HCT116 (cell line): ENCODE results near the gene SLC2A1. TPM values are rescaled to one million over a fixed set of nuclear protein-coding genes. Genes with fewer than 3 reads are reported as not detected.

ENCODE experiments used
- ATAC-seq: fragments of 200-7000 bp; cut with Tn5 transposase; 2 replicates; pipeline ENCODE4 v1.9.1; 2020; ENCODE audit warnings: mild to moderate bottlenecking, moderate library complexity
- BruUV-seq: library from RNA; stranded (reverse); fragments of 400-500 nt; replicated peaks from 2 replicates; lab custom pipeline; 2021; lab: Mats Ljungman, UMichigan
- CTCF ChIA-PET: fragments of 300-600 bp; sonication (Branson Sonifier 250); formaldehyde crosslinking; loops from one replicate; lab custom pipeline; 2021; ENCODE audit warnings: antibody characterized with exemption; lab: Charles Lee
- POLR2A ChIA-PET: fragments of 300-600, 350-600 bp; sonication (Branson Sonifier 250); formaldehyde crosslinking; loops from one replicate; lab custom pipeline; 2021; ENCODE audit warnings: antibody characterized with exemption; lab: Charles Lee
- RAD21 ChIA-PET, 2 experiments: fragments of 300-600 bp; sonication (Branson Sonifier 250); formaldehyde crosslinking; loops; one replicate each; lab custom pipeline; 2023; ENCODE audit warnings: low total read pairs in 2 of 2; ENCODE audit not compliant: uncharacterized antibody in 2 of 2, unreplicated experiment in 2 of 2, low non-redundant PET in 1 of 2; lab: Charles Lee
- DNase-seq: peaks from one replicate; pipeline ENCODE4 v3.0.0-alpha.2; 2010; ENCODE audit warnings: low read depth, low spot score
- H2AFZ ChIP-seq: fragments of 200-600 bp; shearing (Covaris generic), sonication (generic); 2 replicates; pipeline ENCODE4 v1.6.1; 2017; ENCODE audit warnings: low read depth, mixed run types, mixed read lengths, antibody characterized with exemption, low read length; ENCODE audit not compliant: poor library complexity, severe bottlenecking
- H3K27ac ChIP-seq: 2 replicates; pipeline ENCODE4 v1.5.1; 2012; ENCODE audit warnings: low read depth, low read length
- H3K27me3 ChIP-seq: fragments of 200-600 bp; sonication (generic); 2 replicates; pipeline ENCODE4 v1.6.1; 2016; ENCODE audit warnings: mixed run types, low read length, mixed read lengths; ENCODE audit not compliant: insufficient read depth
- H3K36me3 ChIP-seq, 2 experiments: fragments of 200-500 bp in 1 of 2; fragments of 200-600 bp in 1 of 2; sonication (Bioruptor generic) in 1 of 2; sonication (generic) in 1 of 2; 2 replicates each; pipeline versions ENCODE4 v1.5.1 to v1.6.1; 2014 to 2016; ENCODE audit warnings: low read length in 2 of 2, inconsistent platforms in 1 of 2, mixed read lengths in 1 of 2, mixed run types in 1 of 2; ENCODE audit not compliant: insufficient read depth in 2 of 2, control insufficient read depth in 1 of 2
- H3K4me1 ChIP-seq, 2 experiments: fragments of 200-600 bp in 1 of 2; sonication (generic) in 1 of 2; 2 replicates each; pipeline versions ENCODE4 v1.5.1 to v1.6.1; 2012 to 2017; ENCODE audit warnings: low read length in 2 of 2, inconsistent platforms in 1 of 2, mild to moderate bottlenecking in 1 of 2, mixed read lengths in 1 of 2, mixed run types in 1 of 2, moderate library complexity in 1 of 2; ENCODE audit not compliant: insufficient read depth in 2 of 2, control insufficient read depth in 1 of 2
- H3K4me2 ChIP-seq: fragments of 200-600 bp; sonication (generic); 2 replicates; pipeline ENCODE4 v1.6.1; 2017; ENCODE audit warnings: mixed run types, low read length, mixed read lengths
- H3K4me3 ChIP-seq, 2 experiments: fragments of 200-600 bp in 1 of 2; sonication (generic) in 1 of 2; replicated peaks in 1 of 2; 2 replicates each; pipeline ENCODE4 v1.5.1; 2011 to 2016; ENCODE audit warnings: low read length in 2 of 2, control low read depth in 1 of 2, low read depth in 1 of 2, mild to moderate bottlenecking in 1 of 2, mixed read lengths in 1 of 2, mixed run types in 1 of 2
- H3K79me2 ChIP-seq: fragments of 200-600 bp; sonication (generic); 2 replicates; pipeline ENCODE4 v1.6.1; 2017; ENCODE audit warnings: mild to moderate bottlenecking, mixed run types, low read length, moderate library complexity, mixed read lengths; ENCODE audit not compliant: insufficient read depth
- H3K9ac ChIP-seq: fragments of 200-600 bp; sonication (generic); 2 replicates; pipeline ENCODE4 v1.6.1; 2016; ENCODE audit warnings: low read length, mixed read lengths
- H3K9me2 ChIP-seq: fragments of 200-600 bp; sonication (generic), shearing (Covaris generic); 2 replicates; pipeline ENCODE4 v1.6.1; 2017; ENCODE audit warnings: mixed run types, mild to moderate bottlenecking, moderate library complexity; ENCODE audit not compliant: insufficient read depth
- H3K9me3 ChIP-seq, 2 experiments: fragments of 200-500 bp in 1 of 2; fragments of 200-600 bp in 1 of 2; sonication (Bioruptor generic) in 1 of 2; sonication (generic) in 1 of 2; 2 replicates each; pipeline ENCODE4 v1.6.1; 2014 to 2017; ENCODE audit warnings: low read length in 2 of 2, mixed read lengths in 2 of 2, inconsistent platforms in 1 of 2, low read depth in 1 of 2, mild to moderate bottlenecking in 1 of 2, mixed run types in 1 of 2, moderate library complexity in 1 of 2; ENCODE audit not compliant: control insufficient read depth in 1 of 2, insufficient read depth in 1 of 2
- H4K20me1 ChIP-seq: fragments of 200-600 bp; sonication (generic), shearing (Covaris generic); 2 replicates; pipeline ENCODE4 v1.6.1; 2017; ENCODE audit warnings: mixed run types, mild to moderate bottlenecking, moderate library complexity; ENCODE audit not compliant: insufficient read depth
- CEBPB ChIP-seq: IDR thresholded peaks from 2 replicates; pipeline ENCODE4 v1.6.1; 2012; ENCODE audit warnings: low read depth
- EGR1 ChIP-seq: IDR thresholded peaks from 2 replicates; pipeline ENCODE4 v1.6.1; 2012; ENCODE audit warnings: low read depth
- ELF1 ChIP-seq: IDR thresholded peaks from 2 replicates; pipeline ENCODE4 v1.6.1; 2012; ENCODE audit warnings: low read depth, borderline replicate concordance
- EZH2phosphoT487 ChIP-seq: fragments of 200-600 bp; IDR thresholded peaks from 2 replicates; pipeline ENCODE4 v1.6.1; 2018; ENCODE audit warnings: antibody characterized with exemption, borderline replicate concordance
- POLR2A ChIP-seq: IDR thresholded peaks from 2 replicates; pipeline ENCODE4 v1.7.0; 2011; ENCODE audit warnings: borderline replicate concordance; ENCODE audit not compliant: insufficient read depth, insufficient read length; ENCODE audit errors: extremely low read depth
- RAD21 ChIP-seq: IDR thresholded peaks from 2 replicates; pipeline ENCODE4 v1.6.1; 2012; ENCODE audit warnings: low read depth, mild to moderate bottlenecking
- REST ChIP-seq: IDR thresholded peaks from 2 replicates; pipeline ENCODE4 v1.6.1; 2012; ENCODE audit warnings: low read depth
- SIN3A ChIP-seq: IDR thresholded peaks from 2 replicates; pipeline ENCODE4 v1.6.1; 2012; ENCODE audit warnings: low read depth
- SRF ChIP-seq: IDR thresholded peaks from 2 replicates; pipeline ENCODE4 v1.6.1; 2012; ENCODE audit warnings: low read depth
- YY1 ChIP-seq: IDR thresholded peaks from 2 replicates; pipeline ENCODE4 v1.6.1; 2011; ENCODE audit warnings: low read length, low read depth, moderate library complexity, mild to moderate bottlenecking; ENCODE audit not compliant: insufficient replicate concordance; ENCODE audit errors: extremely low read depth
- ZNF274 ChIP-seq: fragments of 200-500 bp; sonication (Bioruptor generic); IDR thresholded peaks from 2 replicates; pipeline ENCODE4 v1.6.1; 2014; ENCODE audit warnings: mild to moderate bottlenecking, low read depth, low read length, inconsistent platforms
- intact Hi-C: fragments of 100-400 bp; cut with micrococcal nuclease; formaldehyde crosslinking; loops from 2 replicates; pipeline ENCODE4 v1.10.0; 2022
- total RNA-seq: library from RNA; stranded (reverse); gene quantifications from one replicate; pipeline ENCODE4 v1.2.1, GENCODE V29; 2021; ENCODE audit not compliant: unreplicated experiment
- TF ChIP-seq, protein P1 (sequence below): IDR thresholded peaks from 2 replicates; pipeline ENCODE4 v1.6.1; 2011; ENCODE audit warnings: mild to moderate bottlenecking, low read length, moderate library complexity; ENCODE audit not compliant: insufficient replicate concordance; ENCODE audit errors: extremely low read depth
- TF ChIP-seq, protein P2 (sequence below), 3 experiments: fragments of 200-600 bp in 1 of 3; sonication (generic) in 1 of 3; IDR thresholded peaks in 2 of 3; conservative IDR thresholded peaks in 1 of 3; 2 replicates each; pipeline ENCODE4 v1.5.1; 2012 to 2017; ENCODE audit warnings: low read depth in 2 of 3, low read length in 2 of 3, antibody characterized with exemption in 1 of 3, borderline replicate concordance in 1 of 3, control low read depth in 1 of 3, mild to moderate bottlenecking in 1 of 3, mixed read lengths in 1 of 3, mixed run types in 1 of 3, moderate library complexity in 1 of 3; ENCODE audit not compliant: insufficient read depth in 1 of 3

SLC2A1 gene
- total RNA-seq, 1 experiment from 2014 or later = 248 TPM

DNA sequence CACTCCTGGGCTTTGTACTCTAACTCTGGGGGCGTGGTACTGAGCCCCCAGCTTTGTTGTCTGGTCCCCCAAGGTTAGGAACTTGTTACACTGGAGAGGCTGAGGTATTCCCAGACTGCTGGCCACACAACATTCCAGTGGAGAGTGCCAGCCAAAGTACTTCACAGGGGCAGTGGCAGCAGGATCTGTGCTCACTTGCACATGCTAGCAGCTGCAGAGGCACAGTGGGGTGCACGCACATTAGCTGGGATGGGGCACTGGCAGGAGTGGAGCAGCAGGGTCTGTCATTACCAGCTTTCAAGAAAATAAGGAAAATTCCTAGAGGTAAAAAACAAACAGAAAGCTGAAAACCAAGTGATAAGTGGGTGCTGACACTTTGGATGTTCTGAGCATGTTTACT is 81.3 kb downstream of the SLC2A1 start:
- intact Hi-C loops = no loop called here
- Histone ChIP-seq H3K9me2 (no peaks in the 10 kb centered on the region), H3K4me3 (no peak overlapping the region), H3K36me3 (no peaks in the 10 kb centered on the region), H3K4me1 (no peaks in the 10 kb centered on the region), H2AFZ (no peak overlapping the region), H3K79me2 (no peaks in the 10 kb centered on the region), H3K9ac (no peak overlapping the region), H3K9me3 (no peaks in the 10 kb centered on the region), H3K27ac (no peak overlapping the region), H3K4me2 (no peak overlapping the region), H3K27me3 (no peaks in the 10 kb centered on the region), H4K20me1 (no peaks in the 10 kb centered on the region)
- TF ChIP-seq, protein P1, sequence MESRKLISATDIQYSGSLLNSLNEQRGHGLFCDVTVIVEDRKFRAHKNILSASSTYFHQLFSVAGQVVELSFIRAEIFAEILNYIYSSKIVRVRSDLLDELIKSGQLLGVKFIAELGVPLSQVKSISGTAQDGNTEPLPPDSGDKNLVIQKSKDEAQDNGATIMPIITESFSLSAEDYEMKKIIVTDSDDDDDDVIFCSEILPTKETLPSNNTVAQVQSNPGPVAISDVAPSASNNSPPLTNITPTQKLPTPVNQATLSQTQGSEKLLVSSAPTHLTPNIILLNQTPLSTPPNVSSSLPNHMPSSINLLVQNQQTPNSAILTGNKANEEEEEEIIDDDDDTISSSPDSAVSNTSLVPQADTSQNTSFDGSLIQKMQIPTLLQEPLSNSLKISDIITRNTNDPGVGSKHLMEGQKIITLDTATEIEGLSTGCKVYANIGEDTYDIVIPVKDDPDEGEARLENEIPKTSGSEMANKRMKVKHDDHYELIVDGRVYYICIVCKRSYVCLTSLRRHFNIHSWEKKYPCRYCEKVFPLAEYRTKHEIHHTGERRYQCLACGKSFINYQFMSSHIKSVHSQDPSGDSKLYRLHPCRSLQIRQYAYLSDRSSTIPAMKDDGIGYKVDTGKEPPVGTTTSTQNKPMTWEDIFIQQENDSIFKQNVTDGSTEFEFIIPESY = no peak
- no peak for TF ChIP-seq EGR1
- no peak for TF ChIP-seq SRF
- no peak for TF ChIP-seq RAD21
- no peak for TF ChIP-seq REST
- TF ChIP-seq CEBPB = no peak
- TF ChIP-seq POLR2A = no peak
- TF ChIP-seq, protein P2, sequence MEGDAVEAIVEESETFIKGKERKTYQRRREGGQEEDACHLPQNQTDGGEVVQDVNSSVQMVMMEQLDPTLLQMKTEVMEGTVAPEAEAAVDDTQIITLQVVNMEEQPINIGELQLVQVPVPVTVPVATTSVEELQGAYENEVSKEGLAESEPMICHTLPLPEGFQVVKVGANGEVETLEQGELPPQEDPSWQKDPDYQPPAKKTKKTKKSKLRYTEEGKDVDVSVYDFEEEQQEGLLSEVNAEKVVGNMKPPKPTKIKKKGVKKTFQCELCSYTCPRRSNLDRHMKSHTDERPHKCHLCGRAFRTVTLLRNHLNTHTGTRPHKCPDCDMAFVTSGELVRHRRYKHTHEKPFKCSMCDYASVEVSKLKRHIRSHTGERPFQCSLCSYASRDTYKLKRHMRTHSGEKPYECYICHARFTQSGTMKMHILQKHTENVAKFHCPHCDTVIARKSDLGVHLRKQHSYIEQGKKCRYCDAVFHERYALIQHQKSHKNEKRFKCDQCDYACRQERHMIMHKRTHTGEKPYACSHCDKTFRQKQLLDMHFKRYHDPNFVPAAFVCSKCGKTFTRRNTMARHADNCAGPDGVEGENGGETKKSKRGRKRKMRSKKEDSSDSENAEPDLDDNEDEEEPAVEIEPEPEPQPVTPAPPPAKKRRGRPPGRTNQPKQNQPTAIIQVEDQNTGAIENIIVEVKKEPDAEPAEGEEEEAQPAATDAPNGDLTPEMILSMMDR (IDR thresholded peaks at IDR 0.05 in 2 of 3, conservative IDR thresholded peaks at IDR 0.05 in 1 of 3; ENCODE audit: borderline replicate concordance in 1 of 3, insufficient read depth in 1 of 3, low read depth in 2 of 3, low read length in 2 of 3) = no peak
- TF ChIP-seq ELF1 = no peak
- TF ChIP-seq ZNF274 = no peak
- TF ChIP-seq SIN3A = no peak
- no peak for TF ChIP-seq YY1
- TF ChIP-seq EZH2phosphoT487 = no peak
- DNase-seq = no peak
- ATAC-seq = no peak
- ChIA-PET POLR2A (no interaction called here), CTCF (no interaction called here), RAD21 (no interaction called here)
- BruUV-seq = no TSS peak
